Measurements from ENCODE around the gene MSI2. TPM values are rescaled to one million over a fixed set of nuclear protein-coding genes. Genes with fewer than 3 reads are reported as not detected.

Gene MSI2
- total and polyA plus RNA-seq, 4 donors, result 9.4 to 64.0 (median 30.4) TPM

DNA sequence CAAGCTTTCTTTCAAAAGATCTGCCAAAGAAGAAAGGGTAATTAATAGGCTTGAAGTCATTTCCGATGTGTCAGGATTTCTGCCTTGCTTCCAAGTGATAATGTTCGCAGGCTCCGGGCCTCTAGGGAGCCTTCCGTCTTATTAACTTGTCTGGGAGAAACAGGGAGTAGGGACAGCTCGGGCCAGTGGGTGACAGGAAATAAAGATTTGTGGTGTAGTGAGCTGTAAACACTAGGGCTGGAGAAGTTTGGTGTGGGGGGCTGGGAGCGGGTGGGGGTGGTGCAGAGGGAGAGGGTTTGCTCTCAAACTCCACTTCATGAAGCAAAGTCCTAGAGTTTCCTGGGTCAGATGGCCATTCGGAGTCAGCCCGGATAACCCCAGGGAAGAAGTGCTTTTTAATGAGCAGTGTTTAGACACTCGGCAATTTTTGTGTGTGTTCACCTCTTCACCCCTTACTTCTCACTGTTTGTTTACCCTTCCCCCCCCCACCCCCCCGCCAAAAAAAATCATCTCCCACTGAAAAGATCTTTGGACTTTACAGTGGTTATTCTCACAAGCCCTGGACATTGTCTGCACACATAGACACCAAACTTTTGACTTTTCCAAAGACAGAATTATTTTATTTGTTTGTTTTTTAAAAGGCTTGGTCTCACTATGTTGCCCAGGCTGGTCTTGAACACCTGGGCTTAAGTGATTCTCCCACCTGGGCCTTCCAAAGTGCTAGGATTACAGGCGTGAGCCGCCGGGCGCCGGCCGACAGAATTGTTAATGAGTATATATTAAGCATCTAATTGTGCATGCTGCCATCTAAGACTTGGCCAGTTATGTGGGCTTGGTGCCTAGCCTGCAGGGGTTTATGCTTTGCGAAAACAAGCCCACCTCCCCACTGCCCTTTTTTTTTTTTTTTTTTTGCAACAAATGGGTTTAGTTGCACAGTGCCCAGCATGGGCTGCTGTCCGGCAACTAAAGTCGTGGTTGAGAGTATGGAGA, 292.4 kb downstream of the MSI2 start:
- WGBS, 2 donors, result 69 to 76% methylated on average over 19 of the region's 19 CpGs
- peak; percentile 47 to 64 (median 51) for DNase-seq

DNA sequence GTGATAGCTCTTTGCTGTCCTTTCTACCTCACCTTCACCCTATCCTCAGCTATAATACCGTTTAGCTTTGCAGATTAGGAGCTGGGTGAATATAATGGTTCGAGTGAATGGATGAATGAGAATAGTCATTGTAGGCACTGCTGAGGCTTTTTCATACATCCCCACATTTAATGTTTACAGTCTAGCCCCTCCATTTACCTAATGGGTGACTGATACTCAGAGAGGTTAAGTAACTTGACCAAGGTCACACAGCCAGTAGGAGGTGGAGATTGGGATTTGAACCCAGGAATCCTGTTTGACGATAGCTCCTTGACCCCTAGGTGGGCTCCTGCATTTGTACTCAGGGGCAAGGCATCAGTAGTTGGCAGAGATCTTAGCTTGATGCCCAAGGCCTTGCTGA, 293.1 kb downstream of the MSI2 start:
- no peaks in the 10 kb centered on the region for H3K9me3 ChIP-seq (ENCODE audit: control insufficient read depth in 4 of 4, insufficient read depth in 3 of 4, low read length in 3 of 4)
- TF ChIP-seq, protein P1, sequence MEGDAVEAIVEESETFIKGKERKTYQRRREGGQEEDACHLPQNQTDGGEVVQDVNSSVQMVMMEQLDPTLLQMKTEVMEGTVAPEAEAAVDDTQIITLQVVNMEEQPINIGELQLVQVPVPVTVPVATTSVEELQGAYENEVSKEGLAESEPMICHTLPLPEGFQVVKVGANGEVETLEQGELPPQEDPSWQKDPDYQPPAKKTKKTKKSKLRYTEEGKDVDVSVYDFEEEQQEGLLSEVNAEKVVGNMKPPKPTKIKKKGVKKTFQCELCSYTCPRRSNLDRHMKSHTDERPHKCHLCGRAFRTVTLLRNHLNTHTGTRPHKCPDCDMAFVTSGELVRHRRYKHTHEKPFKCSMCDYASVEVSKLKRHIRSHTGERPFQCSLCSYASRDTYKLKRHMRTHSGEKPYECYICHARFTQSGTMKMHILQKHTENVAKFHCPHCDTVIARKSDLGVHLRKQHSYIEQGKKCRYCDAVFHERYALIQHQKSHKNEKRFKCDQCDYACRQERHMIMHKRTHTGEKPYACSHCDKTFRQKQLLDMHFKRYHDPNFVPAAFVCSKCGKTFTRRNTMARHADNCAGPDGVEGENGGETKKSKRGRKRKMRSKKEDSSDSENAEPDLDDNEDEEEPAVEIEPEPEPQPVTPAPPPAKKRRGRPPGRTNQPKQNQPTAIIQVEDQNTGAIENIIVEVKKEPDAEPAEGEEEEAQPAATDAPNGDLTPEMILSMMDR (IDR thresholded peaks at IDR 0.05; ENCODE audit: control extremely low read depth, extremely low read depth), result no peak
- 94 to 95% methylated on average over 3 of the region's 3 CpGs for WGBS, 2 donors
- peaks cover 4 to 54% (median 15%) of the 10 kb centered on the region in 5 donors for H3K4me1 ChIP-seq (ENCODE audit: control insufficient read depth in 5 of 5, insufficient read depth in 5 of 5, low read length in 5 of 5)
- ATAC-seq (ENCODE audit: insufficient read depth, low FRiP score), result no peak
- H3K9ac ChIP-seq (ENCODE audit: insufficient read depth in 1 of 2, low read length in 2 of 2), result no peak overlapping the region
- no peak overlapping the region for H3K27ac ChIP-seq (ENCODE audit: low read depth in 1 of 2, low read length in 1 of 2)
- H3K4me3 ChIP-seq, result no peak overlapping the region
- no peaks in the 10 kb centered on the region for H3K36me3 ChIP-seq (ENCODE audit: control insufficient read depth in 4 of 4, insufficient read depth in 4 of 4, low read length in 4 of 4)
- no peak for DNase-seq
- no peaks in the 10 kb centered on the region for H3K27me3 ChIP-seq (ENCODE audit: control insufficient read depth in 3 of 3, insufficient read depth in 3 of 3, low read length in 2 of 3)

More for the DNA sequence above, 292.4 kb downstream of the MSI2 start:
- Histone ChIP-seq H3K36me3 (ENCODE audit: control insufficient read depth in 4 of 4, insufficient read depth in 4 of 4, low read length in 4 of 4) (no peaks in the 10 kb centered on the region), H3K27ac (ENCODE audit: low read depth in 1 of 2, low read length in 1 of 2) (no peak overlapping the region), H3K9me3 (ENCODE audit: control insufficient read depth in 4 of 4, insufficient read depth in 3 of 4, low read length in 3 of 4) (no peaks in the 10 kb centered on the region), H3K27me3 (ENCODE audit: control insufficient read depth in 3 of 3, insufficient read depth in 3 of 3, low read length in 2 of 3) (no peaks in the 10 kb centered on the region), H3K9ac (ENCODE audit: insufficient read depth in 1 of 2, low read length in 2 of 2) (no peak overlapping the region), H3K4me3 (no peak overlapping the region), H3K4me1 (ENCODE audit: control insufficient read depth in 5 of 5, insufficient read depth in 5 of 5, low read length in 5 of 5) (peaks cover 2 to 51% (median 10%) of the 10 kb centered on the region in 5 donors)
- TF ChIP-seq, protein P1 (IDR thresholded peaks at IDR 0.05; ENCODE audit: control extremely low read depth, extremely low read depth), result no peak
- ATAC-seq (ENCODE audit: insufficient read depth, low FRiP score), result no peak

DNA sequence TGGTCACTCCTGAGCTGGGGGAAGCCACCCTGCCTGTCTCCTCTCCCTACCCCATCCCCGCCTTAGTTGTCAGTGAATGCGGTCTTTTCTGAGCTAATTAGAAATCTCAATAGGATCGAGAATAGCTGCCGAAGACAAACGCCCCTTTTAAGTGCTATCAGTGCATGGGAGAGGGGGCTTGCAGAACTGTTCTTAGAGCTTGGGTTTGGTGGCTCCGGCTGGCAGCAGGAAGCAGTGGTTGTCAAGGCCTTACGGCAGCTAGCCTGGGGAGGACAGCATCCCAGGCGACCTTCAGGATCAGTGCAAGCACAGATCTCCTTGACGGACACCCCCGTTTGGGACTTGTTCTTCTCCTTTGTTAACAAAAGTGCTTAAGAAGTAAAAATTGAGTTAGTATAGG, 293.7 kb downstream of the MSI2 start:
- no peak overlapping the region for H3K9ac ChIP-seq (ENCODE audit: insufficient read depth in 1 of 2, low read length in 2 of 2)
- ATAC-seq (ENCODE audit: insufficient read depth, low FRiP score) (no peak), DNase-seq (no peak)
- TF ChIP-seq, protein P1 (IDR thresholded peaks at IDR 0.05; ENCODE audit: control extremely low read depth, extremely low read depth), result no peak
- peaks cover 4 to 50% (median 15%) of the 10 kb centered on the region in 5 donors for H3K4me1 ChIP-seq (ENCODE audit: control insufficient read depth in 5 of 5, insufficient read depth in 5 of 5, low read length in 5 of 5)
- 76 to 89% methylated on average over 10 of the region's 10 CpGs for WGBS, 2 donors
- no peaks in the 10 kb centered on the region for H3K27me3 ChIP-seq (ENCODE audit: control insufficient read depth in 3 of 3, insufficient read depth in 3 of 3, low read length in 2 of 3)
- H3K9me3 ChIP-seq (ENCODE audit: control insufficient read depth in 4 of 4, insufficient read depth in 3 of 4, low read length in 3 of 4), result no peaks in the 10 kb centered on the region
- no peak overlapping the region for H3K27ac ChIP-seq (ENCODE audit: low read depth in 1 of 2, low read length in 1 of 2)
- no peak overlapping the region for H3K4me3 ChIP-seq
- no peaks in the 10 kb centered on the region for H3K36me3 ChIP-seq (ENCODE audit: control insufficient read depth in 4 of 4, insufficient read depth in 4 of 4, low read length in 4 of 4)
